GM18526 (cell line): ENCODE results near the gene ZNF24.

Experiments used
- POLR2A ChIP-seq: IDR thresholded peaks from 3 replicates; pipeline ENCODE4 v1.6.1; 2011; ENCODE audit not compliant: insufficient read length; ENCODE audit errors: extremely low read depth

Gene ZNF24

GRCh38 chr18:35371412-35372195 lies 27.4 kb upstream of the ZNF24 start:
- no peak for TF ChIP-seq POLR2A

GRCh38 chr18:35369126-35369525 lies 24.9 kb upstream of the ZNF24 start:
- TF ChIP-seq POLR2A = no peak

GRCh38 chr18:35368595-35368994 lies 24.4 kb upstream of the ZNF24 start:
- no peak for TF ChIP-seq POLR2A

GRCh38 chr18:35362531-35362930 lies 18.3 kb upstream of the ZNF24 start:
- TF ChIP-seq POLR2A = no peak

DNA sequence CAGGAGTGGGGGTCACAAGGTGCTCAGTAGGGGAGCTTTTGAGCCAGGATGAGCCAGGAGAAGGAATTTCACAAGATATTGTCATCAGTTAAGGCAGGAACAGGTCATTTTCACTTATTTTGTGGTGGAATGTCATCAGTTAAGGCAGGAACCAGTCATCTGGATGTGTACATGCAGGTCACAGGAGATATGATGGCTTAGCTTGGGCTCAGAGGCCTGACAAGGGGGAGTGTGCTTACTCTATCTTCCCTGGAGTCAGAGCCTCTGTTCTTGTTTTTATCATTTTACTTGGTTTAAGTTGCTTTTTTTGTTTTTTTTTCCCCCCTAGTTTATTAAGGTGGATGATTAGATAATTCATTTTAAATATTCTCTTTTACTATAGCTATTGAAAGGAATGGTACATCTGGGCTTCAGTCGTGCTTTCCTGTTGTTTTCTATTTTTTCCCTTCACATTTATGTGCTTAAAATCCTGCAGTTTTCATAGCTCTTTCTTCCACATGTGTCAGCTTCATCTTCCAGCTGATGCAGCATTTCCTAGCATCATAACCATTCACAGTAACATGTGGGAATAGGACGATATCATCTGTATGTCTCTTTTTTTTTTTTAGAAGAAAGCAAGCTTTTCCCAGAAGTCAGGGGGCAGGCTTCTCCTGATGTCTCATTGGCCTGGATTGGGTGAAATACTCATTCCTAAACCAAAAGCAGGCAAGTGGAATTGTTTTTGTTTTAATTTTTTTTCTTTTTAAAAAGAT lies 17.5 kb upstream of the ZNF24 start:
- TF ChIP-seq POLR2A = no peak

GRCh38 chr18:35355140-35355618 lies 11.0 kb upstream of the ZNF24 start:
- TF ChIP-seq POLR2A = no peak

DNA sequence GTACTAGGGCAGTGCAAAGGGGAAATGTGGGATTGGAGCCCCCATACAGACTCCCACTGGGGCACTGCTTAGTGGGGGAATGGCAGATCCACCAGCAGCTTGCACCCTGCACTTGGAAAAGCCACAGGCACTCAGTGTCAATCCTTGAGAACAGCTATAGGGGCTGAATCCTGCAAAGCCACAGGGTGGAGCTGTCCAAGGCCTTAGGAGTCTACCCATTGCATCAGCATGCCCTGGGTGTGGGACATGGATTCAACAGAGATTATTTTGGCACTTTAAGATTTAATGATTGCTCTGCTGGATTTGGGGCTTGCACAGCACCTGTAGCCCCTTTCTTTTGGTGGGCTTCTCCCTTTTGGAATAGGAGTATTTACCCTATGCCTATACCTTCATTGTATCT lies 8.6 kb upstream of the ZNF24 start:
- TF ChIP-seq POLR2A = no peak

DNA sequence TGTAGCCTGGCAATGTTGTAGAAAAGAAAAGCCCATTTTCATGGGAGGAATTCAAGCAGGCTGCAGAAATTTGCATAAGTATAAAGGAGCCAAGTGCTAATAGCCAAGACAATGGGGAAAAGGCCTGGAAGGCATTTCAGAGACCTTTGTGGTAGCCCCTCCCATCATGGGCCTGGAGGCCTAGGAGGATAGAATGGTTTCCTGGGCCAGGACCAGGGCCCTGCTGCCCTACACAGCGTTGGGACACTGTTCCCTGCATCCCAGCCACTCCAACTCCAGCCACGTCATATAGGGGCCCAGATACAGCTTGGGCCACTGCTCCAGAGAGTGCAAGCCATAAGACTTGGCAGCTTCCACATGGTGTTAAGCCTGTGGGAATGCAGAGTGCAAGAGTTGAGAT lies 8.1 kb upstream of the ZNF24 start:
- TF ChIP-seq POLR2A = no peak

- TF ChIP-seq POLR2A = no peak
These were observed 3.8 kb upstream of the ZNF24 start for GRCh38 chr18:35348001-35348400.

DNA sequence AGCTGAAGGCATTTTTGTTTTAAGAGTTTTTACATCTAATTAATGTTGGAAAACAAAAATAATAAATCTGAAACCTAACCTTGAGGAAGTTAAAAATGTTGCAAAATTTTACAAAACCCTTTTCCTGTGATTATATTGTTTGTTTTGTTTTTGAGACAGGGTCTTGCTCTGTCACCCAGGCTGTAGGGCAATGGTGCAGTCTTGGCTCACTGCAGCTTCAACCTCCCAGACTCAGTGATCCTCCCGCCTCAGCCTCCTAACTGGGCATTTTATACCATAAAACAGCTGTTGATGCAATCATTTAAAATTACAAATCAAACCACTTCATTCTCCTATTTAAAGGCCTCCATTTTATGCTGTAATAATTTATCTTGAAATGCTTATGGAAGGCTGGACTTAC lies 1.7 kb upstream of the ZNF24 start:
- TF ChIP-seq POLR2A = no peak

DNA sequence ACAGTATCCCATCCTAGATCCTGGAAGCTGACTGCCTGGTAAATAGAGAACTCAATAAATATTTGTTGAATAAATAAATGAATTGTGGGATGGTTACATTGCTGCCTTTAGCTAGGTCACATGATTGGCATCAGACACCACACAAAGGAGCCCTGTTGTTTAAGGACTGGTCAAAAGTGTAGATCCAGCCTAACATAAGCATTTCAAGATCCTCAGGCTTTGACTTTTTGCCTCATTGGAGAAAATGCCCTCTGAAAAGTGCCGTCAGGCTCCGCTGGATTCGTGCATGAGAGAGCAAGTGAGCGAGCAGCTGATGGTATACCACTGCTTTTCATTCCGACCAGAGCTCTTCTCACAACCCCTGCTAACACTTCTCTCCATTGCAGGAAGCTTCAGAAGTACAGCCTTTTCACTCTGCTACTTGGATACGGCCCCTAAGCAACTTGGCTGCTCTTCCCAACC lies 1.3 kb upstream of the ZNF24 start:
- TF ChIP-seq POLR2A = no peak

DNA sequence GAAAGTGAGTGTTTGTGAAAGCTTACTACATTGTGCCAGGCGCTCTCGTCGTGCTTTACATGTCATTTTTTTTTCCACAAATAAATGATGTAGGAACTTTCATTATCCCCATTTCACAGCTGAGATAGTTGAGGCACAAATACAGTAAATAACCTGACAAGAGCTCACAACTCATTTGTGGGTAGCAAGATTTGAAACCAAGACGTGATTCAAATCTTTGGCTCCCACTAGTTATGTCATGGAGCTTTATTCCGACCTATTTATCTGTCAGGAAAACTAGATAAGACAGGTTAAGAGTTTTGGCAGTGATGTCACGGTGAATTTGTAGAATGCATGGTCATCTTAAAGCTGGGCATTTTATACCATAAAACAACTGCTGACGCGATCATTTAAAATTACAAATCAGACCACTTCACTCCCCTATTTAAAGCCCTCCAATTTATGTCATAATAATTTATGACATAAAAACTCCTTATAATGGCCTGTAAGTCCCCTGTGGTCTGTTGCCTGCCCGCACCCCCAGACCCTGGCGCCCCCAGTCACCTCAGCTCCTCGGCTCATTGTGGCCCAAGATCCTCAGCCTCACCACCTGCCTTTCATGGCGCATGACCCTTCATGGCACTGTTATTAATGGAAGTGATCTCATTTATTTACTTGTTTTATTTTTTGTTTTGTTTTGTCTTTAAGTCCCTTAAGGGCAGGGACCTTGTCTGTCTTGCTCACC lies 678 bp upstream of the ZNF24 start:
- no peak for TF ChIP-seq POLR2A

DNA sequence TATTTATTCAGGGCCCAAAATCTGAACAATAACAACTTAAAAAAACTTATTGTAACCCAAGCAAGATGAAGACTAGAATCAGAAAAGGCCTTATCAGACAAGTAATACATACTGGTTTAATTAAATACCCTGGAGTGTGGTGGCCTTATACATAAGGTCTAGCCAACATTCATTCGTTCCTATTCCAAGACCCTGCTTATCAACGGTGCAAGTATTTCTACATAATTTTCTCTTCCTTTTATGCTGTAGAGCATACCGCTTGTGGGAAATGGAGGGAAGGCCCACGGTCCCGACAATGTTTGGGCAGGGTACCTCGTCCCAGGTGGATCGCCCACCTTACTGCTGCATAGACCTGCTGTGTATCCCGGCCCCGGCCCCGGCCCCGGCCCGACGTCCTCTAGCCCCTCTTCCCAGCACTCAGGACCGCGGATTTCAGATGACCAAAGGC lies 708 bp downstream of the ZNF24 start:
- no peak for TF ChIP-seq POLR2A

GRCh38 chr18:35337286-35337685 lies 6.9 kb downstream of the ZNF24 start:
- TF ChIP-seq POLR2A = no peak

DNA sequence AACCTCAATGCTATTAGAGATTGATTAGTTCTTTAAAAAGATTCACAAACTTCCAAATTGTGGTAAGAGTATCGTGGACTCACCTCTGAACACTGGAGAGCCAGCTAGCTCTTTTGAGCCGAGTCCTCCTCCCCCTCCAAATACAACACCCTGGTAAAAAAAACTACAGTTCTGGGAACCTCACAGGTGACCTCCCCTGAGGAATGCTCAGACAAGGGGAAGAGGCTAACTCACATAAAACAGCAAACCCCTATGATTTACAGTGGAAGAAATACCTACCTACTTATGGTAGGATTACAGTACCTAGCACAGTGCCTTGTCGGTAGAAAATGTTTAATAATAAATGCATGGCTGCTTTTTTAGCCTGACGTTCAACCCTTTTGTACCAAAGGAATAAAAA lies 8.4 kb downstream of the ZNF24 start:
- TF ChIP-seq POLR2A = no peak

DNA sequence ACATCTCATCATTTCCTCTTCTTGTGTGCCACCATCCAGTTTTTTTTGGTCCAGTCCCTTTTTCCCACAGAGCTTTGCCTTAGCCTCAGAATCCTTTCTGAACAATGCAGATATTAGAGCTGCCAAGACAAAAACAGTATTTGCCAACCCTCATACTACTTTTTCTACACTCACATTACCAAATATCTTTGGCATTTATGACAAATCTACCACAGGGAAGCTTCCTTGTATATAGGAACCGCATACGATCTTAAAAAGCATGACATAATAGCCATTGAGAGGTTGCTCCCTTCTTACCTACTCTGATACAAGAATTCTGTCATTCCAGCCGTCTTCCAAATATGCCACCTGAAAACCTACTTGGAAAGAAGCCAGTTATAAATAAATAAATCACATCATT lies 9.4 kb downstream of the ZNF24 start:
- TF ChIP-seq POLR2A = no peak
